Endothelial cell of umbilical vein (primary cell): ENCODE data around the gene MACROD2.

Source experiments
- EZH2 ChIP-seq: IDR thresholded peaks from 2 replicates; pipeline ENCODE4 v1.6.1; 2012; ENCODE audit warnings: borderline replicate concordance, low read depth, mild to moderate bottlenecking, moderate library complexity, low read length, inconsistent platforms; ENCODE audit not compliant: severe bottlenecking
- FOS ChIP-seq: IDR thresholded peaks from 2 replicates; pipeline ENCODE4 v1.6.1; 2011; ENCODE audit warnings: mild to moderate bottlenecking, low read length, moderate library complexity, borderline replicate concordance; ENCODE audit not compliant: insufficient read depth
- GATA2 ChIP-seq: IDR thresholded peaks from 2 replicates; pipeline ENCODE4 v1.7.0; 2011; ENCODE audit warnings: low read depth, mild to moderate bottlenecking, moderate library complexity, mixed read lengths, low read length; ENCODE audit not compliant: insufficient read length, insufficient read depth
- JUN ChIP-seq: IDR thresholded peaks from 2 replicates; pipeline ENCODE4 v1.6.1; 2011; ENCODE audit warnings: borderline replicate concordance, low read depth; ENCODE audit not compliant: insufficient read length, insufficient read depth
- MAX ChIP-seq: IDR thresholded peaks from 2 replicates; pipeline ENCODE4 v1.6.1; 2011; ENCODE audit not compliant: insufficient read depth, insufficient read length
- POLR2A ChIP-seq: IDR thresholded peaks from 2 replicates; pipeline ENCODE4 v1.6.1; 2012; ENCODE audit warnings: low read depth, mild to moderate bottlenecking, control low read depth, low read length
- POLR2AphosphoS5 ChIP-seq: IDR thresholded peaks from 2 replicates; pipeline ENCODE4 v1.6.1; 2012; ENCODE audit warnings: low read depth, mild to moderate bottlenecking, control low read depth, low read length, moderate library complexity; ENCODE audit not compliant: insufficient read depth
- TF ChIP-seq, protein P1 (sequence below), 2 donors: IDR thresholded peaks; 1 replicate in 1 of 2; 2 replicates in 1 of 2; pipeline ENCODE4 v1.5.1; 2011; ENCODE audit warnings: low read length in 2 of 2, mild to moderate bottlenecking in 2 of 2, moderate library complexity in 2 of 2, control low read depth in 1 of 2, inconsistent platforms in 1 of 2, low read depth in 1 of 2; ENCODE audit not compliant: insufficient read depth in 1 of 2; ENCODE audit errors: extremely low read depth in 1 of 2

- TF ChIP-seq JUN (no peak), MAX (no peak), POLR2A (no peak), EZH2 (no peak), POLR2AphosphoS5 (no peak), FOS (no peak), GATA2 (no peak)
- TF ChIP-seq, protein P1, sequence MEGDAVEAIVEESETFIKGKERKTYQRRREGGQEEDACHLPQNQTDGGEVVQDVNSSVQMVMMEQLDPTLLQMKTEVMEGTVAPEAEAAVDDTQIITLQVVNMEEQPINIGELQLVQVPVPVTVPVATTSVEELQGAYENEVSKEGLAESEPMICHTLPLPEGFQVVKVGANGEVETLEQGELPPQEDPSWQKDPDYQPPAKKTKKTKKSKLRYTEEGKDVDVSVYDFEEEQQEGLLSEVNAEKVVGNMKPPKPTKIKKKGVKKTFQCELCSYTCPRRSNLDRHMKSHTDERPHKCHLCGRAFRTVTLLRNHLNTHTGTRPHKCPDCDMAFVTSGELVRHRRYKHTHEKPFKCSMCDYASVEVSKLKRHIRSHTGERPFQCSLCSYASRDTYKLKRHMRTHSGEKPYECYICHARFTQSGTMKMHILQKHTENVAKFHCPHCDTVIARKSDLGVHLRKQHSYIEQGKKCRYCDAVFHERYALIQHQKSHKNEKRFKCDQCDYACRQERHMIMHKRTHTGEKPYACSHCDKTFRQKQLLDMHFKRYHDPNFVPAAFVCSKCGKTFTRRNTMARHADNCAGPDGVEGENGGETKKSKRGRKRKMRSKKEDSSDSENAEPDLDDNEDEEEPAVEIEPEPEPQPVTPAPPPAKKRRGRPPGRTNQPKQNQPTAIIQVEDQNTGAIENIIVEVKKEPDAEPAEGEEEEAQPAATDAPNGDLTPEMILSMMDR (IDR thresholded peaks at IDR 0.05; ENCODE audit: extremely low read depth in 1 of 2, insufficient read depth in 1 of 2, low read depth in 1 of 2, low read length in 2 of 2), result no peak
Measured at GRCh38 chr20:14992153-14992552, 996.8 kb downstream of the MACROD2 start.
